Measurements from ENCODE around the gene HOTAIR. TPM values are rescaled to one million over a fixed set of nuclear protein-coding genes. Genes with fewer than 3 reads are reported as not detected.
A peak's percentile ranks its signal among the peaks of the same experiment; 100 is the strongest.

Gene HOTAIR
- 0.50 and 1.7 TPM in 2 replicates for total RNA-seq (2014; rRNA removed; shearing (Covaris generic))

GRCh38 chr12:53974084-53975063, at the start of gene HOTAIR:
TSS of gene HOTAIR (minus strand) at chr12:53974954.

DNA sequence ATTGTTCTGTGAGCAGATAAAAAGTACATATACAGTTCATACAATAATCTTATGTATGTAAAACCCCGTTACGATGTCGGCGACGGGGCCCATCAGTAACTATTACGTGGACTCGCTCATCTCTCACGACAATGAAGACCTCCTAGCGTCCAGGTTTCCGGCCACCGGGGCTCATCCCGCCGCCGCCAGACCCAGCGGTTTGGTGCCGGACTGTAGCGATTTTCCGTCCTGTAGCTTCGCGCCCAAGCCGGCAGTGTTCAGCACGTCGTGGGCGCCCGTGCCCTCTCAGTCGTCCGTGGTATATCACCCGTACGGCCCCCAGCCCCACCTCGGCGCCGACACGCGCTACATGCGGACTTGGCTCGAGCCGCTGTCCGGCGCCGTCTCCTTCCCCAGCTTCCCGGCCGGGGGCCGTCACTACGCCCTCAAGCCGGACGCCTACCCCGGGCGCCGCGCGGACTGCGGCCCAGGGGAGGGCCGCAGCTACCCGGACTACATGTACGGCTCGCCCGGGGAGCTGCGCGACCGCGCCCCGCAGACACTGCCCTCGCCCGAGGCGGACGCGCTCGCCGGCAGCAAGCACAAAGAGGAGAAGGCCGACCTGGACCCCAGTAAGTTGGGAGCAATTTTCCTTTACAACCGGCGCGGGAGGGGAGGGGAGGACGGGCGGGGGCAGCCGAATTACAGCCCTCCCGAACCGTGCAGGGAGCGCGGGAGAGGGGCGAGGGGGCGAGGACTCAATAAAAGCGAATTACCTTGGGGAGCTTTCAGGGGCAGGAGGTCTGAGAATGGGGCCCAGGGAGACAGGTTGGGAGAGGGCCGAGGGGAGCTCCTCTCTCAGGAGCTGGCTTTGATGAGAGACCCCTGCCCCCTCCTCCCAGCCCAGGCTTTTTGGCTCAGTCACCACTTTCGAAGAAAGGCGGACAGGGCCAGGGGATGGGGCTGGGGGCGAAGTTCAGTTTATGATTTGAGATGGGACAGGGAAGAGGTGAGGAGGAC, 25.7 kb upstream of the HOTAIR start, which contains the start of gene HOXC9:
Gene HOXC9 (plus strand): TSS at position 46 of the 999 bp plus-strand sequence. CDS start 28 bp downstream, at position 74.

GRCh38 chr12:53984901-53985691, 10.3 kb upstream of the HOTAIR start, which contains the start of gene HOXC10:
TSS of gene HOXC10 (plus strand) at chr12:53985146. CDS start at chr12:53985260, 114 bp downstream.

DNA sequence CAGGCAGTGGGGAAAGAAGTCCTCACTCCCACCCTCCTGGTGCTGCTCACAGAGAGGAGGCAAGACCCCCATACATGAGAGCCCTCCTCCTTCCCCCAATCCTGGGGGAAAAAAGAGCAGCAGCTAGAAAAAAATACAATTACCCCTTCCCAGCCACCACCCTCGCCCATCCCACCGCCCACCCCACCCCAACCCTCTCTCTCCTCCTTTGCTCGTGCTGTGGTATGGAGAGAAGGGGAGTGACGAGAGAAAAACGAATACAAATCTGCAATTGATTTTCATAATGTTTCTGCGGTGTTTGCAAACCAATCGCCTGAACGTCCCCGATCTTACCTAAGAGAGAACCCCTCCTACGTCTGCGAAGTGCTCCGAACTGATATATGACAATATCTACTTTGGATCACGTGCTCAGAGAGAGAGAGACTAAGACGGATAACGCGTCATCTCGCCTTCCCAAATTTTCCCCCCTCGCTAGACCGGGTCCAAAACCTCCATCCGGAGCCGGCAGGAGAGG, 2.0 kb downstream of the HOTAIR start, which contains the start of gene HOXC11:
Gene HOXC11 (plus strand): TSS at position 405 of the 514 bp plus-strand sequence. CDS start 116 bp downstream, outside the sequence.

GRCh38 chr12:53954694-53955035, 20.1 kb downstream of the HOTAIR start, which contains the start of gene HOXC12:
TSS of gene HOXC12 (plus strand) at chr12:53954903. CDS start at chr12:53954930, 27 bp downstream.

GRCh38 chr12:53938326-53939140, 36.2 kb downstream of the HOTAIR start, which contains the start of gene HOXC13:
TSS of gene HOXC13 (plus strand) at chr12:53938831. CDS start at chr12:53938907, 76 bp downstream.

Small RNA genes lying within 50 kb of the gene (small RNA-seq; reads per million reads assigned to genes)
- gene AC012531.3 (not detected), gene AC012531.4 (not detected), gene MIR196A2 (3.6 reads per million, percentile 81 among the genes with 10 or more reads in this experiment), gene RF01905 (not detected), gene RF01906 (not detected)

Other genes starting within 250 kb of the HOTAIR start
- gene CALCOCO1, start 247.5 kb downstream of the HOTAIR start, total RNA-seq (2014; rRNA removed; shearing (Covaris generic)) = 43.5 and 47.8 TPM in 2 replicates
- not detected in 2 replicates for gene CISTR, start 223.0 kb downstream of the HOTAIR start, total RNA-seq (2014; rRNA removed; shearing (Covaris generic))
- 5.1 and 6.0 TPM in 2 replicates for gene HOXC13, start 36.1 kb downstream of the HOTAIR start, total RNA-seq (2014; rRNA removed; shearing (Covaris generic))
- gene HOXC12, start 20.1 kb downstream of the HOTAIR start, total RNA-seq (2014; rRNA removed; shearing (Covaris generic)) = 2.6 and 2.8 TPM in 2 replicates
- 3.2 and 4.2 TPM in 2 replicates for gene HOXC11, start 1.8 kb downstream of the HOTAIR start, total RNA-seq (2014; rRNA removed; shearing (Covaris generic))
- gene HOXC10, start 10.2 kb upstream of the HOTAIR start, total RNA-seq (2014; rRNA removed; shearing (Covaris generic)) = 13.2 and 15.5 TPM in 2 replicates
- gene HOXC9, start 25.2 kb upstream of the HOTAIR start, total RNA-seq (2014; rRNA removed; shearing (Covaris generic)) = 8.4 and 11.2 TPM in 2 replicates
- 3.8 and 4.5 TPM in 2 replicates for gene HOXC8, start 34.0 kb upstream of the HOTAIR start, total RNA-seq (2014; rRNA removed; shearing (Covaris generic))
- 2.7 and 3.7 TPM in 2 replicates for gene HOXC6, start 53.5 kb upstream of the HOTAIR start, total RNA-seq (2014; rRNA removed; shearing (Covaris generic))
- 0.19 and 0.58 TPM in 2 replicates for gene HOXC5, start 58.1 kb upstream of the HOTAIR start, total RNA-seq (2014; rRNA removed; shearing (Covaris generic))
- 2.3 and 4.3 TPM in 2 replicates for gene HOXC4, start 78.9 kb upstream of the HOTAIR start, total RNA-seq (2014; rRNA removed; shearing (Covaris generic))
- gene SMUG1, start 214.0 kb upstream of the HOTAIR start, total RNA-seq (2014; rRNA removed; shearing (Covaris generic)) = 85.1 and 86.0 TPM in 2 replicates